Ovary (tissue), 9 donors: ENCODE data around the gene IFNLR1. TPM values are rescaled to one million over a fixed set of nuclear protein-coding genes. Genes with fewer than 3 reads are reported as not detected.

Experiments
- DNase-seq, 5 donors: peaks; one replicate each; pipeline ENCODE4 v3.0.0-alpha.2; 2019 to 2020
- H3K27ac ChIP-seq, 2 donors: fragments of 200-600 bp; one replicate each; pipeline versions ENCODE4 v1.5.1 to v1.8.0; 2019 to 2022
- H3K27me3 ChIP-seq: fragments of 200-600 bp; one replicate; pipeline ENCODE4 v1.8.0; 2022
- H3K36me3 ChIP-seq: fragments of 200-600 bp; sonication (generic); one replicate; pipeline ENCODE4 v1.5.1; 2019
- H3K4me1 ChIP-seq: one replicate; pipeline ENCODE4 v1.8.1; 2013; ENCODE audit warnings: mild to moderate bottlenecking, moderate library complexity; ENCODE audit not compliant: insufficient read depth
- H3K4me3 ChIP-seq: fragments of 200-600 bp; sonication (generic); one replicate; pipeline ENCODE4 v1.5.1; 2017
- H3K9me3 ChIP-seq, 2 donors: fragments of 200-600 bp in 1 of 2; sonication (generic) in 1 of 2; one replicate each; pipeline versions ENCODE4 v1.5.1 to v1.8.1; 2013 to 2019; ENCODE audit warnings: mild to moderate bottlenecking in 1 of 2, moderate library complexity in 1 of 2
- EP300 ChIP-seq: sonication (generic); formaldehyde crosslinking; IDR thresholded peaks from one replicate; pipeline ENCODE4 v1.6.1; 2017; ENCODE audit warnings: antibody characterized with exemption
- POLR2A ChIP-seq: fragments of 450-650 bp; IDR thresholded peaks from one replicate; pipeline ENCODE4 v1.6.1; 2017; ENCODE audit warnings: antibody characterized with exemption, mild to moderate bottlenecking, moderate library complexity
- WGBS, 3 donors: extraction: QIAGEN DNeasy Blood & Tissue Kit in 1 of 3; methylation state at CpG; one replicate each; pipeline versions ENCODE4 v1.1.5 to v1.1.7; 2013 to 2017; 5-methylcytosine and 5-hydroxymethylcytosine counted together
- intact Hi-C, 4 donors: fragments of 100-400 bp; cut with DNase I; formaldehyde crosslinking; loops; one replicate each; pipeline versions ENCODE4 v1.11.0 to v1.15.1; 2022 to 2023
- polyA plus RNA-seq, 2 donors: library from polyadenylated mRNA; stranded (reverse); fragments of 200-250 nt in 1 of 2; fragments of 350-450 nt in 1 of 2; fragmentation: Illumina TruSeq in 1 of 2; extraction: RNeasy Lipid Tissue Mini Kit (QIAGEN cat#74804) in 1 of 2; gene quantifications; one replicate each; pipeline ENCODE4 v1.2.3, GENCODE V29; 2013 to 2014
- total RNA-seq, 7 donors: library from RNA; depleted of rRNA in 2 of 7; stranded (reverse); fragments of >200 nt in 2 of 7; fragmentation: NEBNext Ultra II Directional in 3 of 7; extraction: Animal tissue kit (Norgen Biotek cat#: 25700) in 3 of 7; gene quantifications; one replicate each; pipeline versions ENCODE4 v1.1.0 to v1.2.4, GENCODE V29; 2016 to 2023
- TF ChIP-seq, protein P1 (sequence below), 3 donors: fragments of 450-650 bp in 2 of 3; fragments of 200-600 bp in 1 of 3; IDR thresholded peaks; one replicate each; pipeline versions ENCODE4 v1.5.1 to v1.8.0; 2016 to 2022; ENCODE audit warnings: antibody characterized with exemption in 3 of 3, mild to moderate bottlenecking in 1 of 3
- donor health status: DM: no; HTN: no; CAD: no; lungs with moderate emphysema.
- donor health status: DM: no; HTN: no; CAD: no.
- donor health status: Bipolar disorder and iron deficiency.
- donor health status: DM: yes; HTN: yes; CAD: no.
- donor health status: DM: no; HTN: no; CAD: no.
- donor health status: DM: yes; HTN: yes; CAD: no.

IFNLR1 gene
- total and polyA plus RNA-seq, 9 donors = 0.40 to 2.8 (median 1.8) TPM

DNA sequence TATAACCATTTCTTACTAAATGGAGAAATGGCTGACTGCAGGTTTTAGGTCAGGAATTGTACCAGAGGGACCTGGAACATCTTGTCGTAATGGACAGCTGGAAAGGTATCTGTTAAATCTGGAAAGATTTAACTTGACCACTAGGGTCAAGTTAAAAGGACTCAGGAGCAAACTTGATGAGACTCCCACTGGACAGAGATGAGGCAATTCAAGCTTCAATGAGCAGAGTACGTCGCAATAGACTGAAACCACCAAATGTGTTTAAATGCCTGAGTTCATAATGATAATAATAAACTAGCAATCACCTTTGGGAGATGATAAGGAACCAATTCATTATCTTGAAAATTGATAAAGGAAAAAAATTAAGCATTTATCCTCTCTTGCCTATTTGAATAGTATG lies 8.7 kb downstream of the IFNLR1 start:
- H3K27me3 ChIP-seq = no peaks in the 10 kb centered on the region
- no peaks in the 10 kb centered on the region for H3K4me1 ChIP-seq
- H3K9me3 ChIP-seq = no peaks in the 10 kb centered on the region
- H3K36me3 ChIP-seq = no peaks in the 10 kb centered on the region
- intact Hi-C loops = no loop called here
- TF ChIP-seq POLR2A = no peak
- TF ChIP-seq EP300 = no peak
- TF ChIP-seq, protein P1, sequence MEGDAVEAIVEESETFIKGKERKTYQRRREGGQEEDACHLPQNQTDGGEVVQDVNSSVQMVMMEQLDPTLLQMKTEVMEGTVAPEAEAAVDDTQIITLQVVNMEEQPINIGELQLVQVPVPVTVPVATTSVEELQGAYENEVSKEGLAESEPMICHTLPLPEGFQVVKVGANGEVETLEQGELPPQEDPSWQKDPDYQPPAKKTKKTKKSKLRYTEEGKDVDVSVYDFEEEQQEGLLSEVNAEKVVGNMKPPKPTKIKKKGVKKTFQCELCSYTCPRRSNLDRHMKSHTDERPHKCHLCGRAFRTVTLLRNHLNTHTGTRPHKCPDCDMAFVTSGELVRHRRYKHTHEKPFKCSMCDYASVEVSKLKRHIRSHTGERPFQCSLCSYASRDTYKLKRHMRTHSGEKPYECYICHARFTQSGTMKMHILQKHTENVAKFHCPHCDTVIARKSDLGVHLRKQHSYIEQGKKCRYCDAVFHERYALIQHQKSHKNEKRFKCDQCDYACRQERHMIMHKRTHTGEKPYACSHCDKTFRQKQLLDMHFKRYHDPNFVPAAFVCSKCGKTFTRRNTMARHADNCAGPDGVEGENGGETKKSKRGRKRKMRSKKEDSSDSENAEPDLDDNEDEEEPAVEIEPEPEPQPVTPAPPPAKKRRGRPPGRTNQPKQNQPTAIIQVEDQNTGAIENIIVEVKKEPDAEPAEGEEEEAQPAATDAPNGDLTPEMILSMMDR (IDR thresholded peaks at IDR 0.05) = no peak
- H3K4me3 ChIP-seq = no peak overlapping the region
- WGBS, 3 donors = 87 to 90% (median 89%) methylated on average over 3 of the region's 3 CpGs
- no peak overlapping the region for H3K27ac ChIP-seq
- no peak for DNase-seq

DNA sequence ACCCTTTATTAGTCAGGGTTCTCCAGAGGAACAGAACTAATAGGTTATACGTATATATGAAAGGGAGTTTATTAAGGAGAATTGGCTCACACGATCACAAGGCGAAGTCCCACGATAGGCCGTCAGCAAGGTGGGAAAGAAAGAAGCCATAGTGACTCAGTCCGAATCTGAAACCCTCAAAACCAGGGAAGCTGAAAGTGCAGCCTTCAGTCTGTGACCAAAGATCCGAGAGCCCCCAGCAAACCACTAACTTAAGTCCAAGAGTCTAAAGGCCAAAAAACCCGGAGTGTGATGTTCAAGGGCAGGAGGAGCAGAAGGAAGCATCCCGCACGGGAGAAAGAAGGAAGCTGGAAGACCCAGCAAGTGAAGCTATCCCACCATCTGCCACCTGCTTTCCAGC lies 9.9 kb downstream of the IFNLR1 start:
- Histone ChIP-seq H3K36me3 (no peaks in the 10 kb centered on the region), H3K4me1 (no peaks in the 10 kb centered on the region), H3K4me3 (no peak overlapping the region), H3K9me3 (no peaks in the 10 kb centered on the region), H3K27me3 (no peaks in the 10 kb centered on the region), H3K27ac (no peak overlapping the region)
- intact Hi-C loops = no loop called here
- no peak for DNase-seq
- TF ChIP-seq POLR2A (no peak), EP300 (no peak)
- TF ChIP-seq, protein P1 (IDR thresholded peaks at IDR 0.05) = no peak
- WGBS, 3 donors = 85 to 91% (median 90%) methylated on average over 10 of the region's 10 CpGs

DNA sequence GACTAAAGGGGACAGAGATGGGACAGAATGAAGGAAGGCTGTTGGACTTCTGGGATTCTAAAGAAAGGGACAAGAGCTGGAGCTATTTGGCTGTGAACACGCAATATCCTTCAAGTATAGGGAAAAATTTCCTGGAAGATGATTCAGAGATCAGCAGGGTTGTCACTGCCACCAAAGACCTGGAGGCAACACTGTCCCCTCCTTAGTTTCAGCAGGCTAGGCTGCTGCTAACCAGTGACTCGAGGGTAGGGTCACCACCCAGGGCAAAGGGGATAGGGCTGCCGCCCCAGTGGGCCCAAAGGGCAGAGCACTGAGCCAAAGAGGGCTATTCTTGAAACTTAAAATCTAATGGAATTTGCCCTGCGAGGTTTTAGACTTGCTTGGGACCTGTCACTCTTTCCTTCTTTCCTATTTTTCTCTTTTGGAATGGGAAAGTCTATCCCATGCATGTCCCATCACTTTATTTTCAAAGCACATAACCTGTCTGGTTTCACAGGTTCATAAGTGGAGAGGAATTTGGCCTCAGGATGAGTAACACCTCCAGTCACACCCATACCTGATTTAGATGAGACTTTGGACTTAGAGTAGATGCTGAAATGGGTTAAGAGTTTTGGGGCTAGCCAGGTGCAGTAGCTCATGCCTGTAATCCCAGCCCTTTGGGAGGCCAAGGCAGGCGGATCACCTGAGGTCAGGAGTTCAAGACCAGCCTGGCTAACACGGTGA lies 11.9 kb downstream of the IFNLR1 start:
- TF ChIP-seq, protein P1 (IDR thresholded peaks at IDR 0.05) = no peak
- TF ChIP-seq EP300 (no peak), POLR2A (no peak)
- H3K4me1 ChIP-seq = no peaks in the 10 kb centered on the region
- H3K27me3 ChIP-seq = no peaks in the 10 kb centered on the region
- no peak for DNase-seq
- H3K4me3 ChIP-seq = no peak overlapping the region
- no peaks in the 10 kb centered on the region for H3K9me3 ChIP-seq
- no peak overlapping the region for H3K27ac ChIP-seq
- intact Hi-C loops = no loop called here
- WGBS, 3 donors = 87 to 90% (median 89%) methylated on average over 6 of the region's 6 CpGs
- H3K36me3 ChIP-seq = no peaks in the 10 kb centered on the region

DNA sequence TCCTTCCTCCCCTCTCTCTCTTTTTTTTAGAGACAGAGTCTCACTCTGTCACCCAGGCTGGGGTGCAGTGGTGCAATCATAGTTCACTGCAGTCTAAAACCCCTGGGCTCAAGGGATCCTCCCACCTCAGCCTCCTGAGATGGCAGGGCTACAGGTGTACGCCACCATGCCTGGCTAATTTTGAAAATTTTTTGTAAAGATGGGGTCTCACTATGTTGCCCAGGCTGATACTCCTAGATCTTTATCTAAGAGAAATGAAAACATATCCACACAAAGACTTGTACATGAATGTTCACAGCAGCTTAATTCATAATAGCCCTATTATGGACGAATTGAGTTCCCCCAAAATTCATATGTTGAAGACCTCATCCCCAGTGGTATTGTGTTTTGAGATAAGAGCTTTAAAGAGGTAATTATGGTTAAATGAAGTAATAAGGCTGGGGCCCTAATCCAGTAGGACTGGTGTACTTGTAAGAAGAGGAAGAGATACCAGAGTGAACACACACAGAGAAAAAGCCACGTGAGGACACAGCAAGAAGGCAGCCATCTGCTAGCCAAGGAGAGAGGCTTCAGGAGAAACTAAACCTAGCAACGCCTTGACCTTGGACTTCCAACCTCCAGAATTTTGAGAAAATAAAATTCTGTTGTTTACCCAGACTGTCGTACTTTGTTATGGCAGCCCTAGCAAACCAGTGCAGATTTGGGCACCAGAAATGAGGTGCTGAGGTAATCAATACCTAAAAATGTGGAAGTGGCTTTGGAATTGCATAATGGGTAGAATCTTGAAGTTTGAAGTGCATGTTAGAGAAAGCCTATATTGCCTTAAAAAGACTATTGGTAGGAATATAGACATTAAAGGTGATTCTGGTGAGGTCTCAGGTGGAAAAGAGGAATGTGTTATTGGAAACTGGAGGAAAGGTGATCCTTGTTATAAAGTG lies 13.2 kb downstream of the IFNLR1 start:
- H3K4me3 ChIP-seq = no peak overlapping the region
- WGBS, 3 donors = 55 to 78% (median 62%) methylated on average over 5 of the region's 5 CpGs
- H3K27ac ChIP-seq = no peak overlapping the region
- H3K36me3 ChIP-seq = no peaks in the 10 kb centered on the region
- DNase-seq = no peak
- no peaks in the 10 kb centered on the region for H3K27me3 ChIP-seq
- TF ChIP-seq, protein P1 (IDR thresholded peaks at IDR 0.05) = no peak
- TF ChIP-seq POLR2A (no peak), EP300 (no peak)
- H3K9me3 ChIP-seq = no peaks in the 10 kb centered on the region
- intact Hi-C loops = no loop called here
- H3K4me1 ChIP-seq = no peaks in the 10 kb centered on the region
